CD4-positive, alpha-beta T cell (primary cell): ENCODE data around the gene PRR16. TPM values are rescaled to one million over a fixed set of nuclear protein-coding genes. Genes with fewer than 3 reads are reported as not detected.

Experiments used
- ATAC-seq: fragments of 200-7000 bp; cut with Tn5 transposase; one replicate; pipeline ENCODE4 v1.10.0; 2022; ENCODE audit warnings: mild to moderate bottlenecking; ENCODE audit not compliant: poor library complexity
- CTCF ChIA-PET: fragments of 350-600 bp; sonication (Branson Sonifier 250); formaldehyde crosslinking; loops from one replicate; lab custom pipeline; 2021; ENCODE audit warnings: antibody characterized with exemption, inconsistent platforms; lab: Charles Lee
- POLR2A ChIA-PET: fragments of 350-600 bp; sonication (Branson Sonifier 250); formaldehyde crosslinking; loops from one replicate; lab custom pipeline; 2021; ENCODE audit warnings: antibody characterized with exemption, inconsistent platforms; lab: Charles Lee
- DNase-seq, 14 experiments: peaks; one replicate each; pipeline ENCODE4 v3.0.0-alpha.2; 2013 to 2020; ENCODE audit warnings: mixed read lengths in 2 of 14
- H3K27ac ChIP-seq, 2 donors: one replicate each; pipeline versions ENCODE4 v1.5.1 to v1.7.0; 2013; ENCODE audit warnings: low read length in 2 of 2, low read depth in 1 of 2, mild to moderate bottlenecking in 1 of 2
- H3K27me3 ChIP-seq, 2 experiments: 1 replicate in 1 of 2; 2 replicates in 1 of 2; pipeline versions ENCODE4 v1.6.1 to v1.7.0; 2013; ENCODE audit warnings: low read length in 2 of 2, control low read depth in 1 of 2, mild to moderate bottlenecking in 1 of 2, moderate library complexity in 1 of 2; ENCODE audit not compliant: insufficient read depth in 2 of 2, control insufficient read depth in 1 of 2
- H3K36me3 ChIP-seq: one replicate; pipeline ENCODE4 v1.6.1; 2013; ENCODE audit warnings: low read length, control low read depth; ENCODE audit not compliant: insufficient read depth
- H3K4me1 ChIP-seq: one replicate; pipeline ENCODE4 v1.6.1; 2013; ENCODE audit warnings: low read length, control low read depth; ENCODE audit not compliant: insufficient read depth
- H3K4me3 ChIP-seq: one replicate; pipeline ENCODE4 v1.5.1; 2013; ENCODE audit warnings: mild to moderate bottlenecking, low read length, moderate library complexity
- H3K9me3 ChIP-seq, 2 experiments: 1 replicate in 1 of 2; 2 replicates in 1 of 2; pipeline versions ENCODE4 v1.6.1 to v1.7.0; 2013; ENCODE audit warnings: low read length in 2 of 2, mild to moderate bottlenecking in 2 of 2, control low read depth in 1 of 2, moderate library complexity in 1 of 2; ENCODE audit not compliant: control insufficient read depth in 1 of 2, insufficient read depth in 1 of 2
- H3K27ac Mint-ChIP-seq: one replicate; pipeline ENCODE4 v1.8.0; 2020; ENCODE audit warnings: mixed read lengths
- H3K27me3 Mint-ChIP-seq: one replicate; pipeline ENCODE4 v1.8.0; 2021; ENCODE audit warnings: mixed read lengths
- H3K36me3 Mint-ChIP-seq: one replicate; pipeline ENCODE4 v1.8.0; 2021; ENCODE audit warnings: low read depth, mixed read lengths
- H3K4me1 Mint-ChIP-seq: one replicate; pipeline ENCODE4 v1.8.0; 2021; ENCODE audit warnings: low read depth, mixed read lengths
- H3K4me3 Mint-ChIP-seq: one replicate; pipeline ENCODE4 v1.8.0; 2020; ENCODE audit warnings: mild to moderate bottlenecking, mixed read lengths
- H3K9me3 Mint-ChIP-seq: one replicate; pipeline ENCODE4 v1.8.0; 2020; ENCODE audit warnings: mixed read lengths
- CTCF ChIP-seq: fragments of 200-600 bp; IDR thresholded peaks from one replicate; pipeline ENCODE4 v1.8.0; 2022; ENCODE audit warnings: antibody characterized with exemption, mild to moderate bottlenecking
- intact Hi-C, 2 experiments: fragments of 100-400 bp; cut with DNase I in 1 of 2; cut with micrococcal nuclease in 1 of 2; formaldehyde crosslinking; loops; one replicate each; pipeline versions ENCODE4 v1.15.1 to v1.9.0; 2023 to 2025; cut with DNase I, micrococcal nuclease
- total RNA-seq, 174 experiments: library from RNA in 2 of 174; stranded (reverse) in 2 of 174; gene quantifications; one replicate each; pipeline ENCODE4 v1.2.3 and lab custom pipeline; 2021 to 2026

PRR16 gene
- total RNA-seq, 2 experiments from 2014 or later = not detected

- intact Hi-C loops = no loop called here
- no peak for ATAC-seq
- no peak for TF ChIP-seq CTCF
These were observed 64.5 kb downstream of the PRR16 start for GRCh38 chr5:120528609-120529008.

GRCh38 chr5:120529386-120529785 lies 65.3 kb downstream of the PRR16 start:
- no peak overlapping the region for H3K4me3 Mint-ChIP-seq
- no peaks in the 10 kb centered on the region for H3K36me3 Mint-ChIP-seq
- Histone ChIP-seq H3K36me3 (no peaks in the 10 kb centered on the region), H3K27ac (no peak overlapping the region), H3K9me3 (no peaks in the 10 kb centered on the region), H3K4me1 (no peaks in the 10 kb centered on the region), H3K27me3 (no peaks in the 10 kb centered on the region), H3K4me3 (no peak overlapping the region)
- no peak for DNase-seq
- intact Hi-C loops = no loop called here
- H3K9me3 Mint-ChIP-seq = peaks cover 4% of the 10 kb centered on the region
- no peak for ATAC-seq
- ChIA-PET POLR2A (no interaction called here), CTCF (no interaction called here)
- TF ChIP-seq CTCF = no peak
- no peak overlapping the region for H3K27ac Mint-ChIP-seq
- H3K4me1 Mint-ChIP-seq = no peaks in the 10 kb centered on the region
- no peaks in the 10 kb centered on the region for H3K27me3 Mint-ChIP-seq

More at GRCh38 chr5:120528609-120529008, 64.5 kb downstream of the PRR16 start:
- H3K9me3 Mint-ChIP-seq = peaks cover 4% of the 10 kb centered on the region
- H3K27me3 Mint-ChIP-seq = no peaks in the 10 kb centered on the region
- CTCF ChIA-PET = no interaction called here
- H3K36me3 ChIP-seq = no peaks in the 10 kb centered on the region
- no peaks in the 10 kb centered on the region for H3K27me3 ChIP-seq
- no peak overlapping the region for H3K4me3 Mint-ChIP-seq
- POLR2A ChIA-PET = no interaction called here
- H3K4me1 Mint-ChIP-seq = no peaks in the 10 kb centered on the region
- H3K9me3 ChIP-seq = no peaks in the 10 kb centered on the region
- no peak overlapping the region for H3K27ac ChIP-seq
- no peaks in the 10 kb centered on the region for H3K36me3 Mint-ChIP-seq
- DNase-seq = no peak
- H3K27ac Mint-ChIP-seq = no peak overlapping the region
- H3K4me3 ChIP-seq = no peak overlapping the region
- no peaks in the 10 kb centered on the region for H3K4me1 ChIP-seq

- no peak overlapping the region for H3K27ac Mint-ChIP-seq
- peaks cover 6% of the 10 kb centered on the region for H3K9me3 Mint-ChIP-seq
- no peaks in the 10 kb centered on the region for H3K4me1 ChIP-seq
- H3K27ac ChIP-seq = no peak overlapping the region
- no peak for DNase-seq
- ChIA-PET CTCF (no interaction called here), POLR2A (no interaction called here)
- H3K27me3 Mint-ChIP-seq = no peaks in the 10 kb centered on the region
- TF ChIP-seq CTCF = no peak
- H3K4me3 ChIP-seq = no peak overlapping the region
- ATAC-seq = no peak
- no peaks in the 10 kb centered on the region for H3K36me3 Mint-ChIP-seq
- intact Hi-C loops = no loop called here
- no peaks in the 10 kb centered on the region for H3K36me3 ChIP-seq
- H3K4me3 Mint-ChIP-seq = no peak overlapping the region
- H3K27me3 ChIP-seq = no peaks in the 10 kb centered on the region
- no peaks in the 10 kb centered on the region for H3K4me1 Mint-ChIP-seq
- H3K9me3 ChIP-seq = no peaks in the 10 kb centered on the region
These were observed 67.1 kb downstream of the PRR16 start for GRCh38 chr5:120531215-120531614.
